ENCODE measurements around the gene GPR142. TPM values are rescaled to one million over a fixed set of nuclear protein-coding genes. Genes with fewer than 3 reads are reported as not detected.

GPR142 gene
- total RNA-seq, 1 experiment from 2014 or later, result 0.33 TPM

DNA sequence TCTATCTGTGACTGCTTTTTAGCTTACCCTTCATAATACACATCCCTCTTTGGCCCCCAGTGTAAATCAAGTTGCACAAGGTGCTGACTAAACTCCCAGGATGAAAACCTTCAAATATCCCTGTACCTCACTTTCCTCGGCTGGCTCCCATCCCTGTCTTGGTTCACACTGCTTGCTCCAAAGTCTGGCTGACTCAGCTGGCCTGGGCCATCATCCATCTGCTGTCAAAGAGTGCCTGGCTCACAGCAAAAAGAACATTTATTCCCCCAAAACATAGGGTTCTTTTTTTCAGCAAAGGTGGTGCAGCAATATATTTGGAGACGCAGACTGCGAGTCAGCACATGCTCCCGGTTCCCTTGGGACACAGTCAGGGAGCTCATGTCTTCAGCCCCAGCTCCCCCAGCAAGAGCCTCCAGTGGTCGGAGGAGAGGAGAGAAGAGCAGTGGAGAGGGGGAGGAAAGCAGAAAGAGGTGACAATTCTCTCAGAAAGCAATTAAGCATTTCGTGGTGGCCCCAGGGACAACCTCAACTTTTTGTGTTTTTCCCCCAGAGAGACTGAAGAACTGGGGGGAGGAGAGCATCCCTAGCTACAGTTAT lies 26.1 kb downstream of the GPR142 start:
- no peak overlapping the region for H3K4me2 ChIP-seq (ENCODE audit: insufficient read depth, insufficient read length, low read length)
- no peak overlapping the region for H4K8ac ChIP-seq (replicated peaks; ENCODE audit: insufficient read length, low read depth, low read length)
- DNase-seq, result no peak
- H3K9me3 ChIP-seq (ENCODE audit: control insufficient read depth, low read depth, low read length), result no peaks in the 10 kb centered on the region
- no CpG with 5 or more reads among the region's 6 CpGs for WGBS (ENCODE audit: extremely low coverage, insufficient read length, low lambda C conversion rate)
- no peak overlapping the region for H2BK120ac ChIP-seq (ENCODE audit: low read depth, low read length, poor library complexity, severe bottlenecking)
- peaks cover 10% of the 10 kb centered on the region for H3K27me3 Mint-ChIP-seq (ENCODE audit: low read depth)
- H3K56ac ChIP-seq (ENCODE audit: insufficient read length, low read depth, low read length), result no peak overlapping the region
- no peak overlapping the region for H2BK12ac ChIP-seq (ENCODE audit: insufficient read length, low read depth, low read length)
- H3K23me2 ChIP-seq (ENCODE audit: insufficient read length, low read depth, low read length, poor library complexity, severe bottlenecking), result peaks cover 2% of the 10 kb centered on the region
- H2BK20ac ChIP-seq (ENCODE audit: low read depth, low read length, poor library complexity, severe bottlenecking), result no peak overlapping the region
- H3T11ph ChIP-seq (ENCODE audit: low read length), result no peak overlapping the region
- H2AK5ac ChIP-seq (ENCODE audit: insufficient read length, low read length), result no peak overlapping the region
- H3K14ac ChIP-seq (ENCODE audit: insufficient read depth, low read length), result no peak overlapping the region
- H3K9me3 Mint-ChIP-seq, result peaks cover 0 to 4% of the 10 kb centered on the region in 2 experiments; a peak in 1 of 5 replicates
- H3K4me3 Mint-ChIP-seq, result no peak overlapping the region; a peak in 1 of 5 replicates
- H3K79me2 ChIP-seq (ENCODE audit: insufficient read depth, low read length), result no peaks in the 10 kb centered on the region
- no peaks in the 10 kb centered on the region; a peak in 1 of 7 replicates for H3K36me3 Mint-ChIP-seq (ENCODE audit: insufficient read depth in 1 of 3, low read depth in 3 of 3)
- no peak overlapping the region for H2BK15ac ChIP-seq (ENCODE audit: low read depth, low read length)
- H3K18ac ChIP-seq (ENCODE audit: insufficient read length, low read depth, low read length), result no peak overlapping the region
- H3K27me3 ChIP-seq (ENCODE audit: insufficient read depth, low read length), result no peaks in the 10 kb centered on the region
- H3K23ac ChIP-seq (ENCODE audit: insufficient read length, low read depth, low read length), result no peak overlapping the region
- no peaks in the 10 kb centered on the region for H4K20me1 ChIP-seq (ENCODE audit: control insufficient read depth, insufficient read depth, insufficient read length)
- H3K79me1 ChIP-seq (ENCODE audit: insufficient read depth, low read depth, low read length, poor library complexity, severe bottlenecking), result no peaks in the 10 kb centered on the region
- H3K4me1 Mint-ChIP-seq, result peaks cover 10 to 28% of the 10 kb centered on the region in 2 experiments
- TF ChIP-seq, protein P1, sequence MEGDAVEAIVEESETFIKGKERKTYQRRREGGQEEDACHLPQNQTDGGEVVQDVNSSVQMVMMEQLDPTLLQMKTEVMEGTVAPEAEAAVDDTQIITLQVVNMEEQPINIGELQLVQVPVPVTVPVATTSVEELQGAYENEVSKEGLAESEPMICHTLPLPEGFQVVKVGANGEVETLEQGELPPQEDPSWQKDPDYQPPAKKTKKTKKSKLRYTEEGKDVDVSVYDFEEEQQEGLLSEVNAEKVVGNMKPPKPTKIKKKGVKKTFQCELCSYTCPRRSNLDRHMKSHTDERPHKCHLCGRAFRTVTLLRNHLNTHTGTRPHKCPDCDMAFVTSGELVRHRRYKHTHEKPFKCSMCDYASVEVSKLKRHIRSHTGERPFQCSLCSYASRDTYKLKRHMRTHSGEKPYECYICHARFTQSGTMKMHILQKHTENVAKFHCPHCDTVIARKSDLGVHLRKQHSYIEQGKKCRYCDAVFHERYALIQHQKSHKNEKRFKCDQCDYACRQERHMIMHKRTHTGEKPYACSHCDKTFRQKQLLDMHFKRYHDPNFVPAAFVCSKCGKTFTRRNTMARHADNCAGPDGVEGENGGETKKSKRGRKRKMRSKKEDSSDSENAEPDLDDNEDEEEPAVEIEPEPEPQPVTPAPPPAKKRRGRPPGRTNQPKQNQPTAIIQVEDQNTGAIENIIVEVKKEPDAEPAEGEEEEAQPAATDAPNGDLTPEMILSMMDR (conservative IDR thresholded peaks at IDR 0.05), result no peak
- H3K4ac ChIP-seq (ENCODE audit: low read depth, low read length), result no peak overlapping the region
- H3K9ac ChIP-seq (ENCODE audit: extremely low read depth, insufficient read length, low read length), result no peak overlapping the region
- no peak overlapping the region for H3K27ac ChIP-seq (ENCODE audit: insufficient read length, low read depth, low read length)
- H2AFZ ChIP-seq (ENCODE audit: low read length), result no peak overlapping the region
- no peak overlapping the region for H4K5ac ChIP-seq (ENCODE audit: insufficient read length, low read depth, low read length)
- H4K91ac ChIP-seq (ENCODE audit: insufficient read length, low read depth, low read length), result no peak overlapping the region
- H2BK5ac ChIP-seq (ENCODE audit: insufficient read length, low read length), result no peak overlapping the region
- no peak overlapping the region for H3K27ac Mint-ChIP-seq
- no peaks in the 10 kb centered on the region for H3K4me1 ChIP-seq (ENCODE audit: insufficient read depth, low read length)
